PC-3 (cell line): Measurements from ENCODE around the gene CTNNA3. TPM values are rescaled to one million over a fixed set of nuclear protein-coding genes. Genes with fewer than 3 reads are reported as not detected.

Experiments
- ATAC-seq: fragments of 200-7000 bp; cut with Tn5 transposase; 2 replicates; pipeline ENCODE4 v1.9.1; 2020; ENCODE audit warnings: mild to moderate bottlenecking, moderate library complexity
- BruUV-seq: library from RNA; stranded (reverse); fragments of 400-500 nt; replicated peaks from 2 replicates; lab custom pipeline; 2021; lab: Mats Ljungman, UMichigan
- CTCF ChIA-PET: fragments of 300-600 bp; sonication (Branson Sonifier 250); formaldehyde crosslinking; loops from one replicate; lab custom pipeline; 2022; ENCODE audit warnings: antibody characterized with exemption; lab: Charles Lee
- POLR2A ChIA-PET: fragments of 300-600 bp; sonication (Branson Sonifier 250); formaldehyde crosslinking; loops from one replicate; lab custom pipeline; 2022; ENCODE audit warnings: antibody characterized with exemption; ENCODE audit not compliant: unreplicated experiment; lab: Charles Lee
- DNase-seq: peaks from one replicate; pipeline ENCODE4 v3.0.0-alpha.2; 2015
- H2AFZ ChIP-seq: fragments of 300-600 bp; sonication (generic); 2 replicates; pipeline ENCODE4 v1.6.0; 2016; ENCODE audit warnings: antibody characterized with exemption, low read length
- H3F3A ChIP-seq: fragments of 300-600 bp; sonication (generic); one replicate; pipeline ENCODE4 v1.6.0; 2017; ENCODE audit warnings: antibody characterized with exemption, low read length, control low read depth, mild to moderate bottlenecking; ENCODE audit not compliant: unreplicated experiment
- H3K27ac ChIP-seq: fragments of 300-600 bp; sonication (generic); 2 replicates; pipeline ENCODE4 v1.5.1; 2016; ENCODE audit warnings: mild to moderate bottlenecking, low read length
- H3K27me3 ChIP-seq: fragments of 300-600 bp; sonication (generic); 2 replicates; pipeline ENCODE4 v1.6.1; 2016; ENCODE audit warnings: low read length, mixed read lengths
- H3K36me3 ChIP-seq: fragments of 300-600 bp; sonication (generic); 2 replicates; pipeline ENCODE4 v1.6.1; 2016; ENCODE audit warnings: low read depth, mixed run types, low read length, mixed read lengths
- H3K4me1 ChIP-seq: fragments of 300-600 bp; sonication (generic); 2 replicates; pipeline ENCODE4 v1.5.1; 2016; ENCODE audit warnings: low read length; ENCODE audit not compliant: insufficient read depth
- H3K4me2 ChIP-seq: fragments of 300-600 bp; sonication (generic); 2 replicates; pipeline ENCODE4 v1.6.0; 2016; ENCODE audit warnings: low read length
- H3K4me3 ChIP-seq: fragments of 300-600 bp; sonication (generic); 2 replicates; pipeline ENCODE4 v1.5.1; 2016; ENCODE audit warnings: mild to moderate bottlenecking, low read length, mixed read lengths
- H3K79me2 ChIP-seq: fragments of 300-600 bp; sonication (generic); 2 replicates; pipeline ENCODE4 v1.6.1; 2017; ENCODE audit warnings: low read length, mixed read lengths
- H3K9ac ChIP-seq: fragments of 300-600 bp; sonication (generic); 2 replicates; pipeline ENCODE4 v1.6.0; 2016; ENCODE audit warnings: mild to moderate bottlenecking, low read length
- H3K9me2 ChIP-seq: fragments of 300-600 bp; sonication (generic); replicated peaks from 2 replicates; pipeline ENCODE4 v1.6.1; 2016; ENCODE audit warnings: mixed run types, low read length, mixed read lengths
- H3K9me3 ChIP-seq: fragments of 300-600 bp; sonication (generic); 2 replicates; pipeline ENCODE4 v1.6.1; 2016; ENCODE audit warnings: low read length, mixed read lengths
- H4K20me1 ChIP-seq: fragments of 300-600 bp; sonication (generic); 2 replicates; pipeline ENCODE4 v1.6.1; 2016; ENCODE audit warnings: low read length, mixed read lengths
- CTCF ChIP-seq: fragments of 300-600 bp; sonication (generic); conservative IDR thresholded peaks from 2 replicates; pipeline ENCODE4 v1.5.1; 2017; ENCODE audit warnings: antibody characterized with exemption, low read depth, mild to moderate bottlenecking, low read length
- EZH2 ChIP-seq: fragments of 300-600 bp; sonication (generic); IDR thresholded peaks from one replicate; pipeline ENCODE4 v1.6.1; 2017; ENCODE audit warnings: antibody characterized with exemption, mild to moderate bottlenecking, low read length; ENCODE audit not compliant: unreplicated experiment
- EZH2phosphoT487 ChIP-seq: fragments of 300-600 bp; sonication (generic); IDR thresholded peaks from 2 replicates; pipeline ENCODE4 v1.6.1; 2018; ENCODE audit warnings: mild to moderate bottlenecking, antibody characterized with exemption, low read length, borderline replicate concordance
- intact Hi-C: fragments of 100-400 bp; cut with micrococcal nuclease; formaldehyde crosslinking; loops from 2 replicates; pipeline ENCODE4 v1.9.0; 2023
- total RNA-seq: library from RNA; depleted of rRNA; stranded (reverse); fragments of >200 nt; gene quantifications from 2 replicates; pipeline ENCODE4 v1.2.3, GENCODE V29; 2014

Gene CTNNA3
- total RNA-seq, 1 experiment from 2014 or later: 1.9 TPM

GRCh38 chr10:67088036-67088435 lies 608.0 kb downstream of the CTNNA3 start:
- H3K4me1 ChIP-seq: no peaks in the 10 kb centered on the region
- no peak overlapping the region for H3K27ac ChIP-seq
- POLR2A ChIA-PET: no interaction called here
- peaks cover 57% of the 10 kb centered on the region for H3K27me3 ChIP-seq
- intact Hi-C loops: no loop called here
- H3K36me3 ChIP-seq: no peaks in the 10 kb centered on the region
- BruUV-seq: no TSS peak
- H3K4me2 ChIP-seq: no peak overlapping the region
- DNase-seq (no peak), ATAC-seq (no peak)
- no peak overlapping the region for H2AFZ ChIP-seq
- H4K20me1 ChIP-seq: no peaks in the 10 kb centered on the region
- H3K4me3 ChIP-seq: no peak overlapping the region
- H3K79me2 ChIP-seq: no peaks in the 10 kb centered on the region
- TF ChIP-seq CTCF: no peak
- TF ChIP-seq EZH2phosphoT487: no peak
- TF ChIP-seq EZH2: no peak
- no peak overlapping the region for H3K9ac ChIP-seq
- H3K9me2 ChIP-seq: no peaks in the 10 kb centered on the region; the same call in 1 of the 2 replicates
- no peaks in the 10 kb centered on the region for H3K9me3 ChIP-seq
- no peaks in the 10 kb centered on the region for H3F3A ChIP-seq
- CTCF ChIA-PET: no interaction called here

GRCh38 chr10:67087135-67087425 lies 608.9 kb downstream of the CTNNA3 start:
- DNase-seq: no peak
- Histone ChIP-seq H3K27ac (no peak overlapping the region), H4K20me1 (no peaks in the 10 kb centered on the region), H3K4me1 (no peaks in the 10 kb centered on the region), H3K27me3 (peaks cover 59% of the 10 kb centered on the region), H3K9ac (no peak overlapping the region), H2AFZ (no peak overlapping the region), H3F3A (no peaks in the 10 kb centered on the region), H3K9me3 (no peaks in the 10 kb centered on the region), H3K4me2 (no peak overlapping the region), H3K36me3 (no peaks in the 10 kb centered on the region), H3K4me3 (no peak overlapping the region), H3K9me2 (no peaks in the 10 kb centered on the region; the same call in 1 of the 2 replicates), H3K79me2 (no peaks in the 10 kb centered on the region)
- intact Hi-C loops: no loop called here
- ChIA-PET CTCF (no interaction called here), POLR2A (interaction anchor here (0.5 kb wide), 1 partner anchor 198 kb away, joined by 3 read pairs; no protein-coding TSS in a partner anchor)
- ATAC-seq: no peak
- BruUV-seq: no TSS peak
- TF ChIP-seq CTCF: no peak
- no peak for TF ChIP-seq EZH2phosphoT487
- TF ChIP-seq EZH2: no peak

GRCh38 chr10:67086327-67087134 lies 609.5 kb downstream of the CTNNA3 start:
- CTCF ChIA-PET: no interaction called here
- no peak overlapping the region for H3K4me2 ChIP-seq
- no peaks in the 10 kb centered on the region; the same call in 1 of the 2 replicates for H3K9me2 ChIP-seq
- intact Hi-C loops: no loop called here
- H3K9me3 ChIP-seq: no peaks in the 10 kb centered on the region
- H4K20me1 ChIP-seq: no peaks in the 10 kb centered on the region
- no peak overlapping the region for H3K9ac ChIP-seq
- H3K4me3 ChIP-seq: no peak overlapping the region
- H2AFZ ChIP-seq: no peak overlapping the region
- peaks cover 57% of the 10 kb centered on the region for H3K27me3 ChIP-seq
- H3K27ac ChIP-seq: no peak overlapping the region
- no TSS peak for BruUV-seq
- POLR2A ChIA-PET: interaction anchor here (0.5 kb wide), 1 partner anchor 198 kb away, joined by 3 read pairs; no protein-coding TSS in a partner anchor
- ATAC-seq (no peak), DNase-seq (no peak)
- no peaks in the 10 kb centered on the region for H3F3A ChIP-seq
- no peaks in the 10 kb centered on the region for H3K4me1 ChIP-seq
- TF ChIP-seq CTCF: no peak
- TF ChIP-seq EZH2: no peak
- no peak for TF ChIP-seq EZH2phosphoT487
- no peaks in the 10 kb centered on the region for H3K36me3 ChIP-seq
- H3K79me2 ChIP-seq: no peaks in the 10 kb centered on the region
